GM19099 (cell line): ENCODE data around the gene DOK1.

Experiments
- POLR2A ChIP-seq: IDR thresholded peaks from 3 replicates; pipeline ENCODE4 v1.6.1; 2011; ENCODE audit warnings: low read depth; ENCODE audit not compliant: insufficient read length; ENCODE audit errors: extremely low read depth

The DOK1 gene

GRCh38 chr2:74532222-74532621, 22.3 kb upstream of the DOK1 start:
- no peak for TF ChIP-seq POLR2A

- TF ChIP-seq POLR2A = no peak
These were observed 21.1 kb upstream of the DOK1 start for GRCh38 chr2:74533464-74533863.

GRCh38 chr2:74534411-74534810, 20.1 kb upstream of the DOK1 start:
- no peak for TF ChIP-seq POLR2A

GRCh38 chr2:74535440-74535965, 19.0 kb upstream of the DOK1 start:
- TF ChIP-seq POLR2A = peak; percentile 21

- no peak for TF ChIP-seq POLR2A
These were observed 18.2 kb upstream of the DOK1 start for GRCh38 chr2:74536166-74536950.

GRCh38 chr2:74537140-74537539, 17.4 kb upstream of the DOK1 start:
- no peak for TF ChIP-seq POLR2A

- TF ChIP-seq POLR2A = no peak
These were observed 15.6 kb upstream of the DOK1 start for GRCh38 chr2:74538881-74539339.

- TF ChIP-seq POLR2A = no peak
These were observed 14.2 kb upstream of the DOK1 start for GRCh38 chr2:74540291-74540690.

- TF ChIP-seq POLR2A = no peak
These were observed 11.5 kb upstream of the DOK1 start for GRCh38 chr2:74542978-74543377.

- no peak for TF ChIP-seq POLR2A
These were observed 9.9 kb upstream of the DOK1 start for GRCh38 chr2:74544634-74545033.

GRCh38 chr2:74546004-74546403, 8.5 kb upstream of the DOK1 start:
- no peak for TF ChIP-seq POLR2A

- TF ChIP-seq POLR2A = no peak
These were observed 6.1 kb upstream of the DOK1 start for GRCh38 chr2:74548285-74548899.

GRCh38 chr2:74548900-74549826, 5.4 kb upstream of the DOK1 start:
- TF ChIP-seq POLR2A = peak; percentile 57

GRCh38 chr2:74550231-74550630, 4.3 kb upstream of the DOK1 start:
- TF ChIP-seq POLR2A = no peak

- TF ChIP-seq POLR2A = peak; percentile 13
These were observed 3.0 kb upstream of the DOK1 start for GRCh38 chr2:74551530-74551929.

- no peak for TF ChIP-seq POLR2A
These were observed 2.3 kb upstream of the DOK1 start for GRCh38 chr2:74551942-74552913.
